Parathyroid adenoma (tissue), 2 donors: ENCODE measurements around the gene PTPN3.

Source experiments
- H2AFZ ChIP-seq: fragments of 300-600 bp; sonication (generic); one replicate; pipeline ENCODE4 v1.7.0; 2017; ENCODE audit warnings: antibody characterized with exemption, mild to moderate bottlenecking
- H3K27ac ChIP-seq: fragments of 300-600 bp; sonication (generic); one replicate; pipeline ENCODE4 v1.7.0; 2017
- H3K27me3 ChIP-seq: fragments of 300-600 bp; sonication (generic); one replicate; pipeline ENCODE4 v1.7.0; 2017; ENCODE audit warnings: low read length; ENCODE audit not compliant: control insufficient read depth, insufficient read depth
- H3K36me3 ChIP-seq: fragments of 300-600 bp; sonication (generic); one replicate; pipeline ENCODE4 v1.7.0; 2017; ENCODE audit warnings: low read length; ENCODE audit not compliant: control insufficient read depth, insufficient read depth
- H3K4me1 ChIP-seq: fragments of 300-600 bp; sonication (generic); one replicate; pipeline ENCODE4 v1.7.0; 2017; ENCODE audit warnings: control low read depth
- H3K4me2 ChIP-seq: fragments of 300-600 bp; sonication (generic); one replicate; pipeline ENCODE4 v1.7.0; 2017; ENCODE audit warnings: low read length
- H3K4me3 ChIP-seq: fragments of 300-600 bp; sonication (generic); one replicate; pipeline ENCODE4 v1.7.0; 2017; ENCODE audit warnings: low read depth, low read length
- H3K79me2 ChIP-seq: fragments of 300-600 bp; sonication (generic); one replicate; pipeline ENCODE4 v1.7.0; 2017; ENCODE audit warnings: control low read depth
- H3K9ac ChIP-seq: fragments of 300-600 bp; sonication (generic); one replicate; pipeline ENCODE4 v1.7.0; 2017; ENCODE audit warnings: mild to moderate bottlenecking
- H3K9me3 ChIP-seq: fragments of 300-600 bp; sonication (generic); one replicate; pipeline ENCODE4 v1.7.0; 2017; ENCODE audit warnings: low read length; ENCODE audit not compliant: control insufficient read depth
- CTCF ChIP-seq: fragments of 300-600 bp; sonication (generic); IDR thresholded peaks from one replicate; pipeline ENCODE4 v1.7.0; 2017; ENCODE audit warnings: antibody characterized with exemption, mild to moderate bottlenecking
- donor health status: primary hyperparathyroidism.

The PTPN3 gene

GRCh38 chr9:109454041-109454440, 44.1 kb downstream of the PTPN3 start:
- TF ChIP-seq CTCF = no peak
- Histone ChIP-seq H2AFZ (no peak overlapping the region), H3K4me3 (no peak overlapping the region), H3K4me2 (no peak overlapping the region), H3K4me1 (no peaks in the 10 kb centered on the region), H3K27me3 (no peaks in the 10 kb centered on the region), H3K9me3 (no peaks in the 10 kb centered on the region), H3K36me3 (no peaks in the 10 kb centered on the region), H3K79me2 (no peaks in the 10 kb centered on the region), H3K27ac (no peak overlapping the region), H3K9ac (no peak overlapping the region)

- H3K79me2 ChIP-seq = no peaks in the 10 kb centered on the region
- no peak overlapping the region for H2AFZ ChIP-seq
- no peak overlapping the region for H3K4me3 ChIP-seq
- no peak for TF ChIP-seq CTCF
- H3K36me3 ChIP-seq = no peaks in the 10 kb centered on the region
- no peaks in the 10 kb centered on the region for H3K27me3 ChIP-seq
- no peaks in the 10 kb centered on the region for H3K9me3 ChIP-seq
- no peak overlapping the region for H3K9ac ChIP-seq
- H3K27ac ChIP-seq = no peak overlapping the region
- no peak overlapping the region for H3K4me2 ChIP-seq
- no peaks in the 10 kb centered on the region for H3K4me1 ChIP-seq
These were observed 44.8 kb downstream of the PTPN3 start for GRCh38 chr9:109453210-109453842.

GRCh38 chr9:109452761-109453160, 45.3 kb downstream of the PTPN3 start:
- TF ChIP-seq CTCF = no peak
- Histone ChIP-seq H2AFZ (no peak overlapping the region), H3K79me2 (no peaks in the 10 kb centered on the region), H3K4me2 (no peak overlapping the region), H3K36me3 (no peaks in the 10 kb centered on the region), H3K9me3 (no peaks in the 10 kb centered on the region), H3K27me3 (no peaks in the 10 kb centered on the region), H3K4me1 (no peaks in the 10 kb centered on the region), H3K4me3 (no peak overlapping the region), H3K27ac (no peak overlapping the region), H3K9ac (no peak overlapping the region)

- Histone ChIP-seq H2AFZ (no peak overlapping the region), H3K4me1 (no peaks in the 10 kb centered on the region), H3K79me2 (no peaks in the 10 kb centered on the region), H3K27ac (no peak overlapping the region), H3K4me3 (no peak overlapping the region), H3K36me3 (no peaks in the 10 kb centered on the region), H3K27me3 (no peaks in the 10 kb centered on the region), H3K9me3 (no peaks in the 10 kb centered on the region), H3K4me2 (no peak overlapping the region), H3K9ac (no peak overlapping the region)
- TF ChIP-seq CTCF = no peak
These were observed 46.6 kb downstream of the PTPN3 start for GRCh38 chr9:109451311-109452025.

GRCh38 chr9:109450346-109450745, 47.8 kb downstream of the PTPN3 start:
- no peak overlapping the region for H3K27ac ChIP-seq
- H2AFZ ChIP-seq = no peak overlapping the region
- no peaks in the 10 kb centered on the region for H3K27me3 ChIP-seq
- H3K9me3 ChIP-seq = no peaks in the 10 kb centered on the region
- no peaks in the 10 kb centered on the region for H3K4me1 ChIP-seq
- H3K4me2 ChIP-seq = no peak overlapping the region
- TF ChIP-seq CTCF = no peak
- H3K36me3 ChIP-seq = no peaks in the 10 kb centered on the region
- H3K4me3 ChIP-seq = no peak overlapping the region
- no peak overlapping the region for H3K9ac ChIP-seq
- no peaks in the 10 kb centered on the region for H3K79me2 ChIP-seq
